Measurements from ENCODE around the gene NHLRC4.

NHLRC4 gene

DNA sequence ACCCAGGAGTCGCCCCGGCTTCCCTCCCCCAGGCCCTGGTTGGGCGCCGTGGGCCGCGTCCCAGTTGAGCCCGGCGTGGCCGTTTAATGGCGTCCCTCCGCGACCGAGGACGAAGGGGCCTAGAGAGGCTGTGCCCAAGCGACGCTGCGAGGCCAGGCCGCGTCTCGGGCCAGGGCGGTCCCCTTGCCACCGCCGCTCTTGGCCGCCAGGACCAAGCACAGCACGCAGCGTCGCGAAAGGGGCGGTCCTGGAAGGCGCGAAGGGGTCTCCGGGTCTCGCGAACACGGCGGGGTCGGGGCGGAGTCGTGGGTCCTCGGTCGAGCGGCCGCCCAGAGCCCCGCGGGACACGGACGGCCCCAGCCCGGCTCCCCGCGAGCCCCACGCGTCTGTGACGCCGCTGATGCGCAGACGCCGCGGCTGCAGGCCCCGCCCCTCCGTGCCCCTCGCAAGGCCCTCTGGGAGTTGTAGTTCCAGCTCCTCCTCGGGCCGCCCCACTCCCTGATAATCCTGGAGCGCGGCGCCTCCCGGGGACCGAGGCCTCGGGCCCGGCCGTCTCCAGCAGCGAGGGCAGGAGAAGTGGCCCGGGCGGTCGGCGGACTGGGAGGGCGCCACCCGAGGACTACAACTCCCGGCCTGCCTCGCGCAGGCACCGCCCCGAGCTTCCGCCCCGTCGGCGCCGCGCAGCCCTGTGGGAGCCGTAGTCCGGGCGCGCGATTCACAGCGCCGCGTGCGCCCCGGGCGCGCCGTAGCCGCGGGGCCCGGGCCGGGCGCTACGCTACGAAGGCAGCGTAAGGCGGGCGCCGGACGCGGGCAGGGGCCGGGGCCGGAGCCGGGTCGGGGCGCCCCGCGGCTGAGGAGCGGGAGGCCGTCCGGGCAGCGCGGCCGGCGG lies 39.5 kb upstream of the NHLRC4 start, which contains the start of gene CAPN15:
TSS of gene CAPN15 (plus strand) at position 698 of the 889 bp plus-strand sequence. CDS start 19,127 bp downstream, outside the sequence.
- Mint-ChIP-seq H3K4me1 (peaks cover 61% of the 10 kb centered on the region), H3K27me3 (no peaks in the 10 kb centered on the region)

DNA sequence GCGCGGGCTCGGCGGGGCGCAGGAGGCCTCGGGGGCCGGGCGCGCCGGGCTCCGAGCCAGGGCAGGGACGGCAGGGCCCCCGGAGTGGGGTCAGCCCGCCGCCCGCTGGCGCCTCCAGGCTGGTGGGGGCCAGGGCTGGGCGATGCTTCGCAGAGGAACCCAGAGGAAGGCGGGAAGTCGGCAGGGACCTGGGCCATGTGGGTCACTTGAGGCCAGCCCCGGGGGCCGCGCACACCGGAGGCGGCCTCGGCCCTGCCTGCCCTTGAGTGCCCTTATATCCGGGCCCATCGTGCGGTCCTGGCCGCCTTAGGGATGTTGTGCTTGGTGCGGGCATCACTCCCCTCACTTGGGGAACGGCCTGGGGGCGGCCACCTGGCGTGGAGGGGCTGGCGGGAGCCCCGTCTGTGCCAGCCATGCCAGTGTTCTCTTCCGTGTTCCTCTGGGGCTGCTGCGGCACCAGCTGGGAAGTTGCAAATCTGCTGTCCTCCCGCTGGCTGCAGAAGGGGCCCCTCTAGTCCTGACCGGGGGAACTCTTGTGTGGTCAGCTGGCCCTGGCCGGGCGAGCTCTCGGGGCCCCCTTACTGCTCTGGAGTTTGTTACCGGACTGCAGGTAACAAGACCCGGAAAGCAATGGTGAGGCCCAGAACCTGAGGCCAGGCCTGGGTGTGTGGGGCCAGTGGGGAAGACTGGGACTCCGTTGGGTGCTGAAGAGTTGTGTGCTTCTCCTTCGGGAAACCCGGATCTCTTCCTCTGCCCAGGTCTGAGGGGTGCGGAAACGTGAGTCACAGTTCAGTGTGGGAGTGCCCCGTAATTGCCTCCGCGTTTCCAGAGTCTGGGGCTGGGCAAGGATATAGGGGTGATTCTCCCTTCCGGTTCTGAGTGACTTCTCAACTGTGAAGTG lies 38.4 kb upstream of the NHLRC4 start:
- Mint-ChIP-seq H3K9me3 (no peaks in the 10 kb centered on the region), H3K27me3 (no peaks in the 10 kb centered on the region), H3K4me3 (peak overlapping the region; percentile 88), H3K27ac (peak overlapping the region; percentile 83), H3K36me3 (peaks cover 5% of the 10 kb centered on the region), H3K4me1 (peaks cover 57% of the 10 kb centered on the region)
- no peak for ATAC-seq

More for the DNA sequence above, 39.5 kb upstream of the NHLRC4 start, which contains the start of gene CAPN15:
- Mint-ChIP-seq H3K36me3 (peaks cover 5% of the 10 kb centered on the region), H3K27ac (peak within 1 kb of the TSS; percentile 95), H3K9me3 (no peaks in the 10 kb centered on the region), H3K4me3 (peak within 1 kb of the TSS; percentile 88)
- peak; percentile 90 for ATAC-seq

DNA sequence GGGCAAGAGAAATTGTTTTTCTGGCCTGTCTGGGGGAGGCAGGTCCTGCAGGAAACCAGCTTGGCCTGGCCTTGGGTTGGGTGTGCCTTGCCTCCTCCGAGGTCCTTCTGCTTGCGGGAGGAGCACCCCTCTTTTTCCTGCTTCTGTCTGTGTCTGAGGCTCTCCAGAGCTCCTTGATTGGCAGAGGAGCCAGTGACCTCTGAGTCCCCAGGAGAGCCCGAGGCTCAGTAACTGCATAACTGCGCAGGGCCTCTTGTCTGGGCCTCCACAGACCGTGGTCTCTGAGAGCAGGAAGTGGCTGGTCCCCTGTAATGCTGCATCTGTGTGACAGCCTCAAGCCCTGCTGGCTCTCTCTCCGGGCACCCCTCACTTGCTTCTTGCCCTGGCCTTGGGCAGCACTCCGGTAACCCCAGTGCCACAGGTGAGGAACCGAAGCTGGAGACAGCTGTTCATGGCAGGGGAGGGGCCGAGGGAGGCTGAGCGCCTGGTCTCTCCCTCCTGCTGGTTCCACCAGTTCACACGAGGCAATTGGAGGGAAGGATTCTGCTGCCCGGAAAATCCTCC lies 37.7 kb upstream of the NHLRC4 start:
- Mint-ChIP-seq H3K4me1 (peaks cover 50% of the 10 kb centered on the region), H3K4me3 (peak overlapping the region; percentile 88), H3K9me3 (no peaks in the 10 kb centered on the region), H3K36me3 (peaks cover 5% of the 10 kb centered on the region), H3K27ac (peak overlapping the region; percentile 83), H3K27me3 (no peaks in the 10 kb centered on the region)
- no peak for ATAC-seq

DNA sequence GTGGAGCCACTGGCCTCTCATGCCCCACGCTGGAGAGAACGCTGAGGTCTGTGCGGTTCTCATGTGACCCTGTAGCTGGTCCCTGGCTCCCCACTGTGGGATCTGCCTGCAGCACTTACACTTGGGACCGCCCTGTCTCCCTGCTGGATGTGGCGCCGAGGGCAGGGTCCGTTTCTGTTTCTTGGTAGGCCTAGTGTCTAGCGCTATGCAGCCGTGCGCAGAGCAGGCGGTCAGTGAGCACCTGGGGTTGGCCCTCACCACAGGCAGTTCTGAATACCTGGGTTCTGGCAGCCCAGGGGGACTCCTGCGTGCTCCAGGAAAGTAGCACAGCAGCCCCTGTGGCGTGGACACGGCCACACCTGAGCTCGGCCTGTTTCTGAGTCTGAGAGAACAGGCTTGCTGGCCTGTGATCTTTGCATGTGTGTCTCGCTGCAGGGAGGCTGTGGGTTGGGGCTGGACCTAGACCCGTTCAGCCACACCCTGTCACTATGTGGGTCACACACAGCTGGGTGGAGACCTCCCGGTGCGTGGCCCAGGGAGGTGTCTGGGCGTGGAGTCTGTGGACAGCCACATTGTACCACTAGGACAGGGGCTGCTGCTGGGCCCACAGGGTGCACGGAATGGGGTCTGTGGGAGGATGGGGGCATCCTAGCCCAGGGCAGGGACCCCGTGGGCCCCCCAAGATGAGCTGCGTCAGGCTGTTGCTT lies 36.5 kb upstream of the NHLRC4 start:
- ATAC-seq, result no peak
- Mint-ChIP-seq H3K4me3 (peak overlapping the region; percentile 48), H3K27ac (no peak overlapping the region), H3K4me1 (peaks cover 40% of the 10 kb centered on the region), H3K27me3 (no peaks in the 10 kb centered on the region), H3K36me3 (peaks cover 4% of the 10 kb centered on the region), H3K9me3 (no peaks in the 10 kb centered on the region)

DNA sequence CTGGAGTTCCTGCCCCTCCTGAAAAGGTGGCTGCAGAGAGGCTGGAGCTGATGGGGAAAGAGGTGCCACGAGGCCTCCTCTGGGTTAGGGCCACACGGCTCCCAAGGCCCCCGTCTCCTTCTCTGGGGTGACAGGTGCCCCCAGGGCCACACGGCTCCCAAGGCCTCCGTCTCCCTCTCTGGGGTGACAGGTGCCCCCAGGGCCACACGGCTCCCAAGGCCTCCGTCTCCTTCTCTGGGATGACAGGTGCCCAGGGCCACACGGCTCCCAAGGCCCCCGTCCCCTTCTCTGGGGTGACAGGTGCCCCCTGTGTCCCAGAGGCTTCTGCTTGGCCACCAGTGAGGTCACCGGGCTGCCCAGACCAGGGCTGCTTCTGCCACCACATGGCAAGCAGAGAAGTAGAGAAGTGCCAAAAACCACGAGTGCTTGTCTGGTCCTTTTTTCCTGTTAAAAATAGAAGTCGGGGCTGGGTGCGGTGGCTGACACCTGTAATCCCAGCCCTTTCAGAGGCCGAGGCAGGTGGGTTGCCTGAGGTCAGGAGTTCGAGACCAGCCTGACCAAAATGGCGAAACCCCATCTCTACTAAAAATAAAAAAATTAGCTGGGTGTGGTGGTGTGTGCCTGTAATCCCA lies 35.2 kb upstream of the NHLRC4 start:
- no peak for ATAC-seq
- Mint-ChIP-seq H3K9me3 (no peaks in the 10 kb centered on the region), H3K4me1 (peaks cover 27% of the 10 kb centered on the region), H3K36me3 (no peaks in the 10 kb centered on the region), H3K4me3 (no peak overlapping the region), H3K27ac (no peak overlapping the region), H3K27me3 (no peaks in the 10 kb centered on the region)

DNA sequence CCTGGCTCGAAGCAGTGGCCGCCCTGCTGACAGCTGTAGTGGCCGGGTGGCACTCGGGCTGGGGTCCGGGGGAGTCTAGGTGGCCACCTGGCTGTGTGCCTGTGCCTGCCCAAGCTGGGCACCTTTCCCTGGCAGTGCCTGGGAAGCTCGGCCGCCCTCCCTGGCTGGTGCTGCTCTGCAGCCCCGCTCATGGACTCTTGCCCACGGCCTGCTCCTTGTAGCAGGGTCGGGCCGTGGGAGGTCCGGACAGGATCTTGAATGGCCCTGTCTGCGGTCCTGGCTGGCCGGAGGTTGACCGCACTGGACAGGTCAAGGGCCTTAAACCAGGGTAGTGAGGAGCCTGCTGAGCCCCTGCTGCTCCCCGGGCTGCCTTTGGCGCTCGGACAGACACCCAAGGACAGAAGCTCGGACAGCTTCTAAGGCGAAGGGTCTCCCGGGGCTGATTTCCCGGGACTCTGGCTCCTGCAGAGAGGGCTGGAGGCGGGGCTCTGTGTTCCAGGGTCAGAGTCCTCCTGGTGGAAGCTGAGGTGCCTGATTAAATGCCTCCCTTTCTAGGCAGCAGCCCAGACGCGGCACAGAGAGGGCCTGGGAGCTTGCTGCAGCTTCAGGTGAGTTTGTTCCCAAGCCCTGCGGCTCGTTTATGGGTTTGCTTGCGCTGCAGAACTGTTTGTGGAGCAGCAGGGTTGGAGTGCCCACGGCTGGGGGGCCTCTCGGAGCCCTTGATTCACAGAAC lies 33.2 kb upstream of the NHLRC4 start:
- no peak overlapping the region for H3K4me3 Mint-ChIP-seq
- H3K9me3 Mint-ChIP-seq, result no peaks in the 10 kb centered on the region
- H3K27me3 Mint-ChIP-seq, result no peaks in the 10 kb centered on the region
- ATAC-seq, result no peak
- H3K27ac Mint-ChIP-seq, result no peak overlapping the region
- no peaks in the 10 kb centered on the region for H3K36me3 Mint-ChIP-seq
- peaks cover 21% of the 10 kb centered on the region for H3K4me1 Mint-ChIP-seq

DNA sequence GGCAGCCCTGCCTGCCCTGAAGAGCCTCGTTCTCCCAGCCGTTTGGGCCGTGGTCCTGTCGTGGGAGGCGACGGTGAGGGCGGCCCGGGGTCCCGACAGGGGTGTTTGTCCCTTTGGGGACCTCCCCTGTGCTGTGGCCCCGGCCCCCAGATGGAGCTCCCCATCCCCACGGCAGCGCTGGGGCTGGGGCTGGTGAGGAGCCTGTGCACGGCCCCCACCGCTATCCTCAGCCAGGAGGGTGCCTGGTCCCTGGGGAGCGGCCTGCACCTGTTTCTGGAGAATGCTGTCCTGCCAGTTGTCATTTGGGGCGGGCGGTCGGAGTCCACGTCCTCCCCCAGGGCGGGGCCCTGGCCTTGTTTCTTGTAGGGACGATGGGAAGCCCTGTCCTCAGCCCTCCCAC lies 32.7 kb upstream of the NHLRC4 start:
- no peaks in the 10 kb centered on the region for H3K36me3 Mint-ChIP-seq
- no peaks in the 10 kb centered on the region for H3K27me3 Mint-ChIP-seq
- no peaks in the 10 kb centered on the region for H3K9me3 Mint-ChIP-seq
- H3K4me3 Mint-ChIP-seq, result no peak overlapping the region
- ATAC-seq, result no peak
- H3K4me1 Mint-ChIP-seq, result peaks cover 16% of the 10 kb centered on the region
- no peak overlapping the region for H3K27ac Mint-ChIP-seq

DNA sequence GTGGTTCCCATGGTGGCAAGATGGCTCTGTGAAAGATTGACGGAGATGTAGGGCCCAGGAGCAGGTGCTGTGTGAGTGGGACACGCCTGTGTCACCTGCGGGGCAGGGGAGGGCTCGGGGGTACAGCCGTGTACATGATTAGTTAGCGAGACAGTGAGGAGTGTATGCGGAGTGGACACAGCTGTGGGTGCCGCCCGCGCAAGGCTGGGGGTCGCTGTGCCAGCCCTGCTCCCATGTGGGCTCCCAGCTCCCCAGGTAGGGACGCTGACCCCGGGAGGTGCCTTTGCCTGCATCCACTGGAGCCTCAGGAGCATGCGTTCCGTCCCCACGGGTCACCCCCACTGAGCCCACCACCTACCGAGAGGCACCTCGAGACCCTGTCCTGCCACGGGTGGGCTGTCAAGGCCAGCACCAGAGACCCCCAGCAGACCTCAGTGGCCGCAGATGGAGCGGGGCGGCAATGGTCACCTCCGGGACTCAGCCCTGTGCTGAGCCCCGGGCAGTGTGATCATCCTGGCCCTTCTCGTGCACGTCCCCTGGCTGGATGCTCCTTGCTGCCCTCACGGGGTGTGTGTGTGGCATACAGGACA lies 31.9 kb upstream of the NHLRC4 start:
- Mint-ChIP-seq H3K27me3 (no peaks in the 10 kb centered on the region), H3K9me3 (no peaks in the 10 kb centered on the region)

DNA sequence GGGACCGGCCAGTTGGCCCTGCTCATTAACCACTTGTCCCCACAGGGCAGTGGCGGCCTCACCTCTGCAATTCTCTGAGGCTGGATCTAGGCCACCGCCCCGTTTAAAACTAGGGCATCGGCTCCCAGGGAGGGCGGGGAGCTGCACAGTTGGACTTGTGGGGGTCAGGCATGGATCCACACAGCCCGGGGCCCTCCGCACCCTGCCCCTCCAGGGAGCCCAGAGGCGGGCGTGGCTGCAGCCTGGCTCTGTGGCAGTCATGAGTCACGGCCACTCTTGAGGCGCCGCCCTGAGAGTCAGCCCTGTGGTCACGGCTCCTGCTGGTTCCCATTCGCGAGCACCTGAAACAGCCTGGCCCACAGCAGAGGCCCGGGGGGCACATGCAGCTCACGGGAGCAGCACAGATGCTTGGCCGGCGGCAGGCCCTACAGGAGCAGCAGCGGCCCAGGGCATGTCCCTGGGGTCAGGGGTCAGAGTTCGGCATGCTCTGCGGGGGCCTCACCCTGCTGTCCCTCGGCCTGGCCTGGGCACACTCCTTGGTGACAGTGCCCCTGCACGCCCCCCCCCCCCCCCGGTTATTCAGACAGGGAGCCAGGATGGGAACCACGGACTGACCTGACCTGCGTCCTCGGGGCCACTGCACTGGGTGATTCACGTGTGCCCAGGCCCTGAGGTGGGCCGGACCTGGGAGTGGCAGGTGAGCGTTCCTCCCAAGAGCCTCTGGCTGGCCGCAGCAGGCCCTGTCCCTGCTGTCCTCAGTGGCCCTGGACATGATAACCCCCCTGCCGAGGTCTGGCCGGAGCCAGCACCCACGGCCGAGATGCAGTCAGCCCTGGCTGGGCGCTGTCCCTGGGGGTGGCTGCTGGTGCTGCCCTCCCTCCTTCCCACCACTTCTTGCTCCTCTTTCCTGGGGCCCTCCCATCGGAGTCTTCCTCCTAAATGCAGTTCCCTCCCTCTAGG lies 31.1 kb upstream of the NHLRC4 start:
- Mint-ChIP-seq H3K27ac (no peak overlapping the region), H3K9me3 (no peaks in the 10 kb centered on the region), H3K4me3 (no peak overlapping the region), H3K36me3 (no peaks in the 10 kb centered on the region), H3K27me3 (no peaks in the 10 kb centered on the region), H3K4me1 (no peaks in the 10 kb centered on the region)
- ATAC-seq, result no peak

More for the DNA sequence above, 31.9 kb upstream of the NHLRC4 start:
- H3K4me1 Mint-ChIP-seq, result peaks cover 8% of the 10 kb centered on the region
- no peak overlapping the region for H3K4me3 Mint-ChIP-seq
- H3K27ac Mint-ChIP-seq, result no peak overlapping the region
- H3K36me3 Mint-ChIP-seq, result no peaks in the 10 kb centered on the region
- ATAC-seq, result no peak

DNA sequence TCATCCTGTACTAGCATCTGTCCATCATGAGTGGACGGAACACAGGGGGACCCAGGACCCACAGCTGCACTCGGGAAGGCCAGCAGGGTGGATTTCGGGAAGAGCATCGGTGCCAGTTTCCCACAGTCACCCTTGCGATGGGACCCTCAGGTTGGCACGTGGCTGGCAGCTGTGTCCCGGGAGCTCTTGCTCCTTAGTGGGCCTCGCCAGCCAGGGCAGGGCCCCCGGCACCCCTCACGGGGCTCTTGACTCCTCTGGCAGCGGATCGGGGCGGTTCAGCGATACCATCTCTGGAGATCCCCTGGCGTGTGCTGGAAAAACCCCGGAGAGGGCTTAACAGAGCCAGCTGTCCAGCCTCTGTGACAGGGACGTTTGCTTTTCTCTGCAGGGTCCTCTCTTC lies 30.1 kb upstream of the NHLRC4 start:
- ATAC-seq, result no peak
- Mint-ChIP-seq H3K4me3 (no peak overlapping the region), H3K4me1 (no peaks in the 10 kb centered on the region), H3K9me3 (no peaks in the 10 kb centered on the region), H3K27ac (no peak overlapping the region), H3K36me3 (no peaks in the 10 kb centered on the region), H3K27me3 (no peaks in the 10 kb centered on the region)

DNA sequence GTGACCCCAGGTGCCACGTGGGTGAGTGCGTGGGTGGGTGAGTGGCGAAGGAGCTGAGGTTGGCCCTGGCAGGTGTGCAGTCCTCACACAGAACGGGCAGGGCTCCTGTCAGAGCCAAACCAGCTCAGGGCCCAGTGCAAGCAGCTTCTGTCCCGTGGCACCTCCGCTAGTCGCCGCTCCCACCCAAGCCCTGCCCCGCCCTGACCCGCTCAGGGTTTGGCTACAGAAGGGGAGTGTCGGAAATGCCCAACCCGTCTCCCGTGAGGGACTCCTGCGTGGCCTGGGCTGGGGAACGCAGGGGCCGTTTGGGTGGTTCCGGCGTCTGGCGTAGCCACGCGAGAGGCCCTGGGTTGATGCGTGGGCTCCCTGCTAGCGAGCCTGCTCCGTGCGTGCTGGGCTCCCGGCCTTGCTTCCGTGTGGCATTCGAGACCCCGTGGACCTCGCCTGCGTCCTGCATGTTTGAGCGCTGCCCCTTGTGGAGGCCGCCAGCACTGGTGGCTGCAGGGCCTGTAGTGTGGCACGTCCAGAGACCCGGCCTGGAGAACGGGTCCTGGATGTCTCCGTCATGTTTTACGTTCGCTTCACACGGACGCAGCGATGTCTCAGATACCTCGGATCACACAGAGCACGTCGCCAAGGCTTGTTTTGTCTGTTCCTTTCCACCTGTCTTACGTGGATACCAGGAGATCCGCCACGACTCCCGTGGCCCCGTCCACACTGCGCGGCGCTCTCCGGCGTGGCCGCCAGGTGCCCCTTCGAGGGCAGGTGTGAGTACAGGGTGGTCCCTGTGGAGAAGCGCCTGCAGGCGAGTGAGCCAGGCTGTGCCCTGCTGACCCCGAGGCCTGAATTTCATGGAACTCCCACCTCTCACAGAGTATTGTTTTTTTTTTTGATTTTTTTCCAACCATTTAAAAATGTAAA lies 29.1 kb upstream of the NHLRC4 start:
- Mint-ChIP-seq H3K4me3 (no peak overlapping the region), H3K9me3 (no peaks in the 10 kb centered on the region), H3K4me1 (no peaks in the 10 kb centered on the region), H3K36me3 (no peaks in the 10 kb centered on the region), H3K27me3 (no peaks in the 10 kb centered on the region), H3K27ac (no peak overlapping the region)
- ATAC-seq, result no peak

Data from stimulated activated memory B cell treated with anti-CD40 and anti-IgM and Interleukin-4, amounts not matched to agents 10 μg/mL and 1 μg/mL and 100 μg/mL, for 72 hours (primary cell).